HL-60 (cell line): ENCODE data around the gene SYNM.

Experiments used
- CTCF ChIP-seq: IDR thresholded peaks from one replicate; pipeline ENCODE4 v1.5.1; 2011; ENCODE audit warnings: low read length, control low read depth, inconsistent platforms; ENCODE audit not compliant: insufficient read depth
- POLR2AphosphoS5 ChIP-seq: IDR thresholded peaks from 2 replicates; pipeline ENCODE4 v1.6.1; 2012; ENCODE audit warnings: low read depth

GRCh38 chr15:99085413-99086326 is 19.2 kb upstream of the SYNM start:
- TF ChIP-seq CTCF (no peak), POLR2AphosphoS5 (no peak)
